ENCODE measurements around the gene SLC26A6. TPM values are rescaled to one million over a fixed set of nuclear protein-coding genes. Genes with fewer than 3 reads are reported as not detected.
A peak's percentile ranks its signal among the peaks of the same experiment; 100 is the strongest.

SLC26A6 gene
- total and polyA plus RNA-seq, 2 of the 13 experiments (the other 11 are each of a cell fraction or from before 2014, with no cell fraction given) = 40.7 to 184 TPM

DNA sequence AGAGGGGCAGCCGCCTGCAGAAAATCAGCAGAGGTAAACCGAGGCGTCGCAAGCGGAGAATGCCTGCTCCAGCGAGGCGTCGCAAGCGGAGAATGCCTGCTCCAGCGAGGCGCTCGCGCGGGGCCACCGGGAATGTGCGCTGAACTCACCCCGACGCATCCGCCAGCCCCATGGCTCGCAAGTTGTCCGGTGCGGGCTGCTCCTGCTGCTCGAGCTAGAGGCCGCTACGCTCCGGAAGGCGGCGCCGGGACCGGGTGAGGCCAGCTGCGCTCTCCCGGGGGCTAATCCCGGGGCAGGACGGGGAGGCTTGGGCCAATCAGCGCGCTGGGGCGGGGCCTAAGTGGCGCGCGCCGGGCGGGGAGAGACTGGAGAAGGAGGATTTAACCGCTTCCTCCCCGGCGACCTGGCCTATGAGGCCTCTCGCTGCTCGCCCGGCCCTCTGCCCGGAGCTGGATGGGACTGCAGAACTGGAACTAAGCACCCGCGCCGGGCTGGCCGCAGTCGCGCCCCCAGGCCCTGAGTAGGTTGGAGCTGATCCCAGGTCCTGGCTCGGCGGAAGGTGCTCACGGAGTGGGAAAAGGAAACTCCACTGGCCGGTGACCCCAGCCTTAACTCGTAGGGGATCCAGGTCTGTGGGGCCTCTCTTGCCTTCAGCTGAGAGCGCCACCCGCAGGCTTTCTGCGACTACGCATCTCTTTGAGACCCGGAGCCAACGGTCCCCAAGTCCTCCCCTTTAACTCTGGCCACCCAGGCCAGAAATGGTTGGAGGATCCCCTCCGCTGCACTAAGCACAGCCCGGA, at the start of gene SLC26A6 (continued):
- TF ChIP-seq ZBTB49 (CRISPR knock-in tag; IDR thresholded peaks at IDR 0.05; ENCODE audit: borderline replicate concordance) (no peak), RBFOX2 (IDR thresholded peaks at IDR 0.05; ENCODE audit: low read depth, low read length) (peak; percentile 92), IKZF4 (CRISPR knock-in tag; IDR thresholded peaks at IDR 0.05; ENCODE audit: borderline replicate concordance, low read depth, not compliant biosample characterization) (no peak), IKZF1 (IDR thresholded peaks at IDR 0.05) (no peak), JARID2 (CRISPR knock-in tag; IDR thresholded peaks at IDR 0.05; ENCODE audit: insufficient replicate concordance) (no peak), POGZ (CRISPR knock-in tag; IDR thresholded peaks at IDR 0.05) (no peak), ZSCAN21 (CRISPR knock-in tag; IDR thresholded peaks at IDR 0.05; ENCODE audit: borderline replicate concordance) (peak; percentile 97), TRAFD1 (CRISPR knock-in tag; IDR thresholded peaks at IDR 0.05; ENCODE audit: borderline replicate concordance) (no peak; the same call in 1 of the 2 replicates), ZNF281 (CRISPR knock-in tag; IDR thresholded peaks at IDR 0.05; ENCODE audit: borderline replicate concordance) (peak; percentile 42; the same call in 1 of the 2 replicates), ATRX (CRISPR knock-in tag; IDR thresholded peaks at IDR 0.05; ENCODE audit: borderline replicate concordance) (no peak), MEF2D (CRISPR knock-in tag; IDR thresholded peaks at IDR 0.05) (no peak), SNAPC2 (CRISPR knock-in tag; IDR thresholded peaks at IDR 0.05) (no peak), REL (CRISPR knock-in tag; conservative IDR thresholded peaks at IDR 0.05) (peak; percentile 73; the same call in 1 of the 2 replicates), PHF21A (CRISPR knock-in tag; IDR thresholded peaks at IDR 0.05) (peak; percentile 92)
- TF ChIP-seq, protein P1, sequence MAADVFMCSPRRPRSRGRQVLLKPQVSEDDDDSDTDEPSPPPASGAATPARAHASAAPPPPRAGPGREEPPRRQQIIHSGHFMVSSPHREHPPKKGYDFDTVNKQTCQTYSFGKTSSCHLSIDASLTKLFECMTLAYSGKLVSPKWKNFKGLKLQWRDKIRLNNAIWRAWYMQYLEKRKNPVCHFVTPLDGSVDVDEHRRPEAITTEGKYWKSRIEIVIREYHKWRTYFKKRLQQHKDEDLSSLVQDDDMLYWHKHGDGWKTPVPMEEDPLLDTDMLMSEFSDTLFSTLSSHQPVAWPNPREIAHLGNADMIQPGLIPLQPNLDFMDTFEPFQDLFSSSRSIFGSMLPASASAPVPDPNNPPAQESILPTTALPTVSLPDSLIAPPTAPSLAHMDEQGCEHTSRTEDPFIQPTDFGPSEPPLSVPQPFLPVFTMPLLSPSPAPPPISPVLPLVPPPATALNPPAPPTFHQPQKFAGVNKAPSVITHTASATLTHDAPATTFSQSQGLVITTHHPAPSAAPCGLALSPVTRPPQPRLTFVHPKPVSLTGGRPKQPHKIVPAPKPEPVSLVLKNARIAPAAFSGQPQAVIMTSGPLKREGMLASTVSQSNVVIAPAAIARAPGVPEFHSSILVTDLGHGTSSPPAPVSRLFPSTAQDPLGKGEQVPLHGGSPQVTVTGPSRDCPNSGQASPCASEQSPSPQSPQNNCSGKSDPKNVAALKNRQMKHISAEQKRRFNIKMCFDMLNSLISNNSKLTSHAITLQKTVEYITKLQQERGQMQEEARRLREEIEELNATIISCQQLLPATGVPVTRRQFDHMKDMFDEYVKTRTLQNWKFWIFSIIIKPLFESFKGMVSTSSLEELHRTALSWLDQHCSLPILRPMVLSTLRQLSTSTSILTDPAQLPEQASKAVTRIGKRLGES (CRISPR knock-in tag; IDR thresholded peaks at IDR 0.05; ENCODE audit: borderline replicate concordance) = no peak; the same call in 1 of the 2 replicates
- TF ChIP-seq, protein P2, sequence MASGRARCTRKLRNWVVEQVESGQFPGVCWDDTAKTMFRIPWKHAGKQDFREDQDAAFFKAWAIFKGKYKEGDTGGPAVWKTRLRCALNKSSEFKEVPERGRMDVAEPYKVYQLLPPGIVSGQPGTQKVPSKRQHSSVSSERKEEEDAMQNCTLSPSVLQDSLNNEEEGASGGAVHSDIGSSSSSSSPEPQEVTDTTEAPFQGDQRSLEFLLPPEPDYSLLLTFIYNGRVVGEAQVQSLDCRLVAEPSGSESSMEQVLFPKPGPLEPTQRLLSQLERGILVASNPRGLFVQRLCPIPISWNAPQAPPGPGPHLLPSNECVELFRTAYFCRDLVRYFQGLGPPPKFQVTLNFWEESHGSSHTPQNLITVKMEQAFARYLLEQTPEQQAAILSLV (CRISPR knock-in tag; IDR thresholded peaks at IDR 0.05; ENCODE audit: borderline replicate concordance) = 0 out of 2 replicates have a peak, but pooled peaks have one; percentile 40

Data from HepG2 (cell line).